ENCODE data around the gene MYDGF. TPM values are rescaled to one million over a fixed set of nuclear protein-coding genes. Genes with fewer than 3 reads are reported as not detected.

Gene MYDGF
- total and polyA plus RNA-seq, 2 of the 13 experiments (the other 11 are each of a cell fraction or from before 2014, with no cell fraction given) = 116 to 198 TPM

GRCh38 chr19:4654437-4655361 is 15.4 kb downstream of the MYDGF start (continued):
- TF ChIP-seq ZNF574 (CRISPR knock-in tag; IDR thresholded peaks at IDR 0.05) (no peak; the same call in 1 of the 2 replicates), POLR2A (IDR thresholded peaks at IDR 0.05; ENCODE audit: insufficient read depth in 1 of 2, low read depth in 2 of 2, low read length in 2 of 2) (peak in 1 of 2 experiments; percentile 20; a peak in 3 of 4 replicates), CEBPZ (IDR thresholded peaks at IDR 0.05; ENCODE audit: low read length) (no peak), NCOA5 (CRISPR knock-in tag; IDR thresholded peaks at IDR 0.05) (no peak), SUZ12 (IDR thresholded peaks at IDR 0.05; ENCODE audit: low read depth, low read length) (no peak), GPN1 (CRISPR knock-in tag; IDR thresholded peaks at IDR 0.05; ENCODE audit: borderline replicate concordance) (no peak), RBM22 (optimal IDR thresholded peaks at IDR 0.05; ENCODE audit: low read length) (peak; percentile 73), TP53 (CRISPR knock-in tag; conservative IDR thresholded peaks at IDR 0.05) (no peak), ZNF878 (CRISPR knock-in tag; IDR thresholded peaks at IDR 0.05) (no peak), SMAD9 (CRISPR knock-in tag; IDR thresholded peaks at IDR 0.05) (no peak), FOXP4 (CRISPR knock-in tag; IDR thresholded peaks at IDR 0.05) (peak; percentile 42; the same call in 1 of the 2 replicates), POGK (CRISPR knock-in tag; conservative IDR thresholded peaks at IDR 0.05) (no peak), NFKBIZ (CRISPR knock-in tag; IDR thresholded peaks at IDR 0.05) (no peak), POLR2G (IDR thresholded peaks at IDR 0.05; ENCODE audit: low read depth, low read length) (peak; percentile 19; the same call in 1 of the 2 replicates), AGO2 (optimal IDR thresholded peaks at IDR 0.05; ENCODE audit: low read depth, low read length) (peak; percentile 64), ZNF180 (CRISPR knock-in tag; IDR thresholded peaks at IDR 0.05; ENCODE audit: borderline replicate concordance, low read depth) (peak; percentile 98; the same call in 1 of the 2 replicates)

Measured in HepG2 (cell line).